ENCODE data around the gene LCK. TPM values are rescaled to one million over a fixed set of nuclear protein-coding genes. Genes with fewer than 3 reads are reported as not detected.

Gene LCK
- polyA plus RNA-seq, 4 donors: 3.1 to 14.1 (median 4.0) TPM

GRCh38 chr1:32232558-32233304 lies 18.3 kb upstream of the LCK start:
- FAIRE-seq: no peak
- Histone ChIP-seq H3K27ac (ENCODE audit: low read depth in 1 of 3, low read length in 2 of 3) (no peak overlapping the region), H3K36me3 (ENCODE audit: control insufficient read depth in 3 of 3, insufficient read depth in 2 of 3, low read depth in 1 of 3, low read length in 3 of 3) (peaks cover 3 to 49% (median 15%) of the 10 kb centered on the region in 3 donors), H3K4me1 (ENCODE audit: control insufficient read depth in 3 of 3, insufficient read depth in 2 of 3, low read depth in 1 of 3, low read length in 2 of 3) (no peaks in the 10 kb centered on the region), H3K27me3 (ENCODE audit: control insufficient read depth in 3 of 3, insufficient read depth in 3 of 3, low read length in 3 of 3) (no peaks in the 10 kb centered on the region), H3K9me3 (ENCODE audit: control insufficient read depth in 2 of 2, insufficient read depth in 1 of 2, low read depth in 1 of 2, low read length in 1 of 2) (no peaks in the 10 kb centered on the region), H3K4me3 (ENCODE audit: low read depth in 1 of 3, low read length in 3 of 3) (no peak overlapping the region)
- WGBS, 3 donors: 83 to 86% (median 84%) methylated on average over 8 of the region's 8 CpGs
- no peak for DNase-seq

GRCh38 chr1:32234792-32235191 lies 16.3 kb upstream of the LCK start:
- Histone ChIP-seq H3K9me3 (ENCODE audit: control insufficient read depth in 2 of 2, insufficient read depth in 1 of 2, low read depth in 1 of 2, low read length in 1 of 2) (no peaks in the 10 kb centered on the region), H3K36me3 (ENCODE audit: control insufficient read depth in 3 of 3, insufficient read depth in 2 of 3, low read depth in 1 of 3, low read length in 3 of 3) (peaks cover 3 to 34% (median 13%) of the 10 kb centered on the region in 3 donors), H3K4me1 (ENCODE audit: control insufficient read depth in 3 of 3, insufficient read depth in 2 of 3, low read depth in 1 of 3, low read length in 2 of 3) (peaks cover 0 to 5% (median 0%) of the 10 kb centered on the region in 3 donors), H3K27ac (ENCODE audit: low read depth in 1 of 3, low read length in 2 of 3) (no peak overlapping the region), H3K4me3 (ENCODE audit: low read depth in 1 of 3, low read length in 3 of 3) (no peak overlapping the region), H3K27me3 (ENCODE audit: control insufficient read depth in 3 of 3, insufficient read depth in 3 of 3, low read length in 3 of 3) (no peaks in the 10 kb centered on the region)
- FAIRE-seq: no peak
- no peak for DNase-seq
- WGBS, 3 donors: 88 to 91% (median 89%) methylated on average over 7 of the region's 7 CpGs

- H3K4me3 ChIP-seq (ENCODE audit: low read depth in 1 of 3, low read length in 3 of 3): no peak overlapping the region
- no peak for FAIRE-seq
- no peaks in the 10 kb centered on the region for H3K9me3 ChIP-seq (ENCODE audit: control insufficient read depth in 2 of 2, insufficient read depth in 1 of 2, low read depth in 1 of 2, low read length in 1 of 2)
- peaks cover 0 to 21% (median 0%) of the 10 kb centered on the region in 3 donors for H3K4me1 ChIP-seq (ENCODE audit: control insufficient read depth in 3 of 3, insufficient read depth in 2 of 3, low read depth in 1 of 3, low read length in 2 of 3)
- peak in 1 of 2 donors; percentile 36 for DNase-seq
- whole genome bisulfite sequencing, 3 donors: 21 to 51% (median 36%) methylated on average over 4 of the region's 4 CpGs
- peaks cover 0 to 7% (median 3%) of the 10 kb centered on the region in 3 donors for H3K36me3 ChIP-seq (ENCODE audit: control insufficient read depth in 3 of 3, insufficient read depth in 2 of 3, low read depth in 1 of 3, low read length in 3 of 3)
- peak overlapping the region in 1 of 3 donors; percentile 47 for H3K27ac ChIP-seq (ENCODE audit: low read depth in 1 of 3, low read length in 2 of 3)
- H3K27me3 ChIP-seq (ENCODE audit: control insufficient read depth in 3 of 3, insufficient read depth in 3 of 3, low read length in 3 of 3): no peaks in the 10 kb centered on the region
Measured at GRCh38 chr1:32239337-32239736, 11.7 kb upstream of the LCK start.

DNA sequence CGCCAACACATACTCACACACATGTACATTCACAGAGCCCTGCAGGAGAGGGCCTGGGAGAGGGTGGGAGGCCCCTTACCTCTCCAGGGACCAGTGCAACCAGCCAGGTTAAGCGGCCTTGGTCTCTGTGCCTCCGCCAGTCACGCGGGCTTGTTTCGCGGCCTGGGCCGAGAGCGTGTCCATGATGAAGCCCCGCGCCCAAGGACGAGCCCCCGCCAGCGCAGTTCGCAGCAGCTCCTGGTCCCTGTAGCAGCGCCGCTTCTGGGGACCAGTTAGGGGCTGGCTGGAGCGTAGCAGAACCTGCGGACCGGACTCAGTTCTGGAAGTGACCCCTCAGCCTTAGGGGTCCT lies 11.3 kb upstream of the LCK start:
- peak overlapping the region in 1 of 3 donors; percentile 65 for H3K4me3 ChIP-seq (ENCODE audit: low read depth in 1 of 3, low read length in 3 of 3)
- H3K9me3 ChIP-seq (ENCODE audit: control insufficient read depth in 2 of 2, insufficient read depth in 1 of 2, low read depth in 1 of 2, low read length in 1 of 2): no peaks in the 10 kb centered on the region
- WGBS, 3 donors: 57 to 68% (median 63%) methylated on average over 19 to 20 of the region's 20 CpGs
- peaks cover 0 to 21% (median 0%) of the 10 kb centered on the region in 3 donors for H3K4me1 ChIP-seq (ENCODE audit: control insufficient read depth in 3 of 3, insufficient read depth in 2 of 3, low read depth in 1 of 3, low read length in 2 of 3)
- DNase-seq (no peak), FAIRE-seq (no peak)
- no peaks in the 10 kb centered on the region for H3K27me3 ChIP-seq (ENCODE audit: control insufficient read depth in 3 of 3, insufficient read depth in 3 of 3, low read length in 3 of 3)
- H3K36me3 ChIP-seq (ENCODE audit: control insufficient read depth in 3 of 3, insufficient read depth in 2 of 3, low read depth in 1 of 3, low read length in 3 of 3): peaks cover 0 to 3% (median 2%) of the 10 kb centered on the region in 3 donors
- peak overlapping the region in 1 of 3 donors; percentile 47 for H3K27ac ChIP-seq (ENCODE audit: low read depth in 1 of 3, low read length in 2 of 3)

- 3 to 5% (median 4%) methylated on average over 51 to 62 of the region's 62 CpGs for WGBS, 3 donors
- peaks cover 0 to 3% (median 0%) of the 10 kb centered on the region in 3 donors for H3K36me3 ChIP-seq (ENCODE audit: control insufficient read depth in 3 of 3, insufficient read depth in 2 of 3, low read depth in 1 of 3, low read length in 3 of 3)
- H3K27me3 ChIP-seq (ENCODE audit: control insufficient read depth in 3 of 3, insufficient read depth in 3 of 3, low read length in 3 of 3): no peaks in the 10 kb centered on the region
- H3K4me1 ChIP-seq (ENCODE audit: control insufficient read depth in 3 of 3, insufficient read depth in 2 of 3, low read depth in 1 of 3, low read length in 2 of 3): peaks cover 0 to 21% (median 0%) of the 10 kb centered on the region in 3 donors
- no peak for FAIRE-seq
- DNase-seq: peak; percentile 48 to 84
- H3K27ac ChIP-seq (ENCODE audit: low read depth in 1 of 3, low read length in 2 of 3): peak overlapping the region in 2 of 3 donors; percentile 49 to 80
- H3K4me3 ChIP-seq (ENCODE audit: low read depth in 1 of 3, low read length in 3 of 3): peak overlapping the region; percentile 48 to 67 (median 65)
- H3K9me3 ChIP-seq (ENCODE audit: control insufficient read depth in 2 of 2, insufficient read depth in 1 of 2, low read depth in 1 of 2, low read length in 1 of 2): no peaks in the 10 kb centered on the region
Measured at GRCh38 chr1:32240140-32240951, 10.7 kb upstream of the LCK start.

DNA sequence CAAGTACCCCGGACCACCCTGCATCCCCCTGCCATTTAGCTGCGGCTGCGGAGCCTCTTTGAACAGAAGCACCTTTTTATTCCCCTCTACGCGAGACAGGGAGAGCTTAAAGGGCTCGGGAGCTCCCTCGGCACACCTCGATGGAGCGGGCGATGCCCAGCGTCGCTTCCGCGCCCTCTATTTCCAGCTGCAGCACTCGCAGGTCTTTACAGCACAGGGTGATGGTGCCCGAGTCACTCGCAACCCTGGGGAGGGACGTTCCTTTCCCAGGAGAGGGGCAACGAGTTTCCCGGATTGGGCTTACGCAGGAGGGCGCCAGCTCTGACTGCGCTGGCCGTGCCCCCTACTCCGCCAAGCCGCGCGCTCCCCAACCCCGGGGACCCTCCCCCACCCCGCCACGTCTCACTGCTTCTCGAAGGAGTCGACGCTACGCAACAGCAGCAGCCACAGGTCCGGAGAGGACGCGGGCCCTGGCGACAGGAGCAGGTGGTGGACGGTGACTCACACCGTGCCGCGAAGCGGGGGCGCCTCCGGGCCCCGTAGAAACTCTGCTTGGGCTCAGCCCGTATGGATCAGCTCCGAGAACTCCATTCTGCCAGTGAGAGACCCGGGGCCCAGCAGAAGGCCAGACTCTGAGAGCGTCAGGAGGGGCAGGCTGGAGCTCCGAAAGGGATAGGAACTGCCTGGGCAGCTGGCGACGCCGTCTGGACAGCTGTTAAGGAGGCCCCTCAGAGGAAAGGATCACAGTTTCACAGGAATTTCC lies 9.9 kb upstream of the LCK start:
- Histone ChIP-seq H3K27me3 (ENCODE audit: control insufficient read depth in 3 of 3, insufficient read depth in 3 of 3, low read length in 3 of 3) (no peaks in the 10 kb centered on the region), H3K9me3 (ENCODE audit: control insufficient read depth in 2 of 2, insufficient read depth in 1 of 2, low read depth in 1 of 2, low read length in 1 of 2) (no peaks in the 10 kb centered on the region), H3K36me3 (ENCODE audit: control insufficient read depth in 3 of 3, insufficient read depth in 2 of 3, low read depth in 1 of 3, low read length in 3 of 3) (no peaks in the 10 kb centered on the region), H3K4me1 (ENCODE audit: control insufficient read depth in 3 of 3, insufficient read depth in 2 of 3, low read depth in 1 of 3, low read length in 2 of 3) (peaks cover 0 to 21% (median 0%) of the 10 kb centered on the region in 3 donors), H3K4me3 (ENCODE audit: low read depth in 1 of 3, low read length in 3 of 3) (peak overlapping the region; percentile 48 to 67 (median 65)), H3K27ac (ENCODE audit: low read depth in 1 of 3, low read length in 2 of 3) (peak overlapping the region; percentile 49 to 80 (median 59))
- peak; percentile 40 to 75 for DNase-seq
- 1 to 3% (median 2%) methylated on average over 54 to 55 of the region's 55 CpGs for WGBS, 3 donors
- FAIRE-seq: no peak

- 34 to 51% (median 45%) methylated on average over 7 of the region's 7 CpGs for WGBS, 3 donors
- H3K27me3 ChIP-seq (ENCODE audit: control insufficient read depth in 3 of 3, insufficient read depth in 3 of 3, low read length in 3 of 3): no peaks in the 10 kb centered on the region
- peaks cover 0 to 21% (median 5%) of the 10 kb centered on the region in 3 donors for H3K4me1 ChIP-seq (ENCODE audit: control insufficient read depth in 3 of 3, insufficient read depth in 2 of 3, low read depth in 1 of 3, low read length in 2 of 3)
- no peak overlapping the region for H3K4me3 ChIP-seq (ENCODE audit: low read depth in 1 of 3, low read length in 3 of 3)
- no peak for FAIRE-seq
- H3K27ac ChIP-seq (ENCODE audit: low read depth in 1 of 3, low read length in 2 of 3): peak overlapping the region in 1 of 3 donors; percentile 48
- H3K9me3 ChIP-seq (ENCODE audit: control insufficient read depth in 2 of 2, insufficient read depth in 1 of 2, low read depth in 1 of 2, low read length in 1 of 2): no peaks in the 10 kb centered on the region
- H3K36me3 ChIP-seq (ENCODE audit: control insufficient read depth in 3 of 3, insufficient read depth in 2 of 3, low read depth in 1 of 3, low read length in 3 of 3): no peaks in the 10 kb centered on the region
- no peak for DNase-seq
Measured at GRCh38 chr1:32242341-32242851, 8.7 kb upstream of the LCK start.

- H3K27ac ChIP-seq (ENCODE audit: low read depth in 1 of 3, low read length in 2 of 3): peak within 1 kb of the TSS in 1 of 3 donors; percentile 79
- H3K9me3 ChIP-seq (ENCODE audit: control insufficient read depth in 2 of 2, insufficient read depth in 1 of 2, low read depth in 1 of 2, low read length in 1 of 2): no peaks in the 10 kb centered on the region
- peaks cover 0 to 21% (median 8%) of the 10 kb centered on the region in 3 donors for H3K4me1 ChIP-seq (ENCODE audit: control insufficient read depth in 3 of 3, insufficient read depth in 2 of 3, low read depth in 1 of 3, low read length in 2 of 3)
- no peak within 1 kb of the TSS for H3K4me3 ChIP-seq (ENCODE audit: low read depth in 1 of 3, low read length in 3 of 3)
- 56 to 78% (median 69%) methylated on average over 3 of the region's 3 CpGs for WGBS, 3 donors
- no peaks in the 10 kb centered on the region for H3K36me3 ChIP-seq (ENCODE audit: control insufficient read depth in 3 of 3, insufficient read depth in 2 of 3, low read depth in 1 of 3, low read length in 3 of 3)
- DNase-seq (no peak), FAIRE-seq (no peak)
- no peaks in the 10 kb centered on the region for H3K27me3 ChIP-seq (ENCODE audit: control insufficient read depth in 3 of 3, insufficient read depth in 3 of 3, low read length in 3 of 3)
Measured at GRCh38 chr1:32246888-32247273, 4.2 kb upstream of the LCK start, which contains the start of gene FAM167B. FAM167B (plus strand) TSS chr1:32247222; CDS start chr1:32247422, 200 bp downstream.

Data from small intestine (tissue), 7 donors.